Liver (tissue), 2 donors: ENCODE results near the gene TPK1.

Experiments used
- MAX ChIP-seq: IDR thresholded peaks from 2 replicates; pipeline ENCODE4 v1.6.1; 2016; ENCODE audit warnings: antibody characterized with exemption
- SP1 ChIP-seq: IDR thresholded peaks from 2 replicates; pipeline ENCODE4 v1.6.1; 2018; ENCODE audit warnings: antibody characterized with exemption, mild to moderate bottlenecking
- TAF1 ChIP-seq: conservative IDR thresholded peaks from 2 replicates; pipeline ENCODE4 v1.6.1; 2016; ENCODE audit warnings: antibody characterized with exemption, mild to moderate bottlenecking
- donor health status: healthy.

- TF ChIP-seq SP1 (no peak), MAX (no peak), TAF1 (no peak)
These were observed 50.9 kb downstream of the TPK1 start for GRCh38 chr7:144784943-144785342.
